Measurements from ENCODE around the gene FNDC10. TPM values are rescaled to one million over a fixed set of nuclear protein-coding genes. Genes with fewer than 3 reads are reported as not detected.

The FNDC10 gene
- polyA plus RNA-seq, 1 experiment: 4.4 TPM

DNA sequence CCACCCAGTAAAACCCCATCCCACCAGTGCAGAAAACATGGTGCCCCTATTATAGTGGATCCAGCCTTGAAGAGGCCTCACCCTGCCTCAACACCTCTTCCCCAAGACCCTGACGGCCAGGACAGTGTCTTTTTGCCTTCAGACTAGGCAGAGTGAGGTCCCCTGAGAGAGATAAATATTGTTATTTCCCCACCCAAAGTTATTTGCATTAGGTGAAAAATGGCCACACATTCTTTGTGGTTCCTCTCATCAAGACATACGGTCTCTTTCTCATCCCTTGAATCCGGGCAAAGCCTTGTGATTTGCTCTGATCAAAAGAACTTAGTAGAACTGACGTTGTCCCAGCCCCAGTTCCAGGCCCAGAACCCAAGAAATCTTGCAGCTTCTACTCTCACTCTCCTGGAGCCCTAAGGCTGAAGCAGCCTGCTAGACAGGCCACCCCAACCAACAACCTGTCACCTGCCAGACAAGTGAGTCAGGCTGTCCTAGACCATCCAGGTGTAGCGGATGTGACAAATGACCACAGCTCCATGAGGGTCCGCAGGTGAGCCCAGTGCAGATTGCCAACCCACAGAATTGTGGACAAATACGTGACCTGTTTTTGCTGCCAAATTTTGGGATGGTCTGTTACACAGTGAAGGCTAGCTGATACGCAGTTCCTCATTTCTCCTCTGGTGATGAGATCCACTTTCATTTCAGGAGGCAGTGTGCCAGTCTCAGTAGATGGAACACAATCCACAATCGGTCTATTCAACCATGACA is 17.2 kb downstream of the FNDC10 start:
- ChIA-PET POLR2A (no interaction called here), CTCF (interaction anchor here (0.7 kb wide), 1 partner anchor 14 kb away, joined by 3 read pairs; no protein-coding TSS in a partner anchor)
- peaks cover 3% of the 10 kb centered on the region; the same call in 1 of the 2 replicates for H3K27me3 ChIP-seq (ENCODE audit: control insufficient read depth, insufficient read depth, low read length)
- no peak for DNase-seq (ENCODE audit: low read depth)
- H3K36me3 ChIP-seq (ENCODE audit: control insufficient read depth, insufficient read depth, low read length): no peaks in the 10 kb centered on the region
- no peak overlapping the region for H3K4me3 ChIP-seq (ENCODE audit: low read depth, low read length)
- TF ChIP-seq, protein P1, sequence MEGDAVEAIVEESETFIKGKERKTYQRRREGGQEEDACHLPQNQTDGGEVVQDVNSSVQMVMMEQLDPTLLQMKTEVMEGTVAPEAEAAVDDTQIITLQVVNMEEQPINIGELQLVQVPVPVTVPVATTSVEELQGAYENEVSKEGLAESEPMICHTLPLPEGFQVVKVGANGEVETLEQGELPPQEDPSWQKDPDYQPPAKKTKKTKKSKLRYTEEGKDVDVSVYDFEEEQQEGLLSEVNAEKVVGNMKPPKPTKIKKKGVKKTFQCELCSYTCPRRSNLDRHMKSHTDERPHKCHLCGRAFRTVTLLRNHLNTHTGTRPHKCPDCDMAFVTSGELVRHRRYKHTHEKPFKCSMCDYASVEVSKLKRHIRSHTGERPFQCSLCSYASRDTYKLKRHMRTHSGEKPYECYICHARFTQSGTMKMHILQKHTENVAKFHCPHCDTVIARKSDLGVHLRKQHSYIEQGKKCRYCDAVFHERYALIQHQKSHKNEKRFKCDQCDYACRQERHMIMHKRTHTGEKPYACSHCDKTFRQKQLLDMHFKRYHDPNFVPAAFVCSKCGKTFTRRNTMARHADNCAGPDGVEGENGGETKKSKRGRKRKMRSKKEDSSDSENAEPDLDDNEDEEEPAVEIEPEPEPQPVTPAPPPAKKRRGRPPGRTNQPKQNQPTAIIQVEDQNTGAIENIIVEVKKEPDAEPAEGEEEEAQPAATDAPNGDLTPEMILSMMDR (IDR thresholded peaks at IDR 0.05; ENCODE audit: insufficient read depth, low read depth, low read length): no peak

DNA sequence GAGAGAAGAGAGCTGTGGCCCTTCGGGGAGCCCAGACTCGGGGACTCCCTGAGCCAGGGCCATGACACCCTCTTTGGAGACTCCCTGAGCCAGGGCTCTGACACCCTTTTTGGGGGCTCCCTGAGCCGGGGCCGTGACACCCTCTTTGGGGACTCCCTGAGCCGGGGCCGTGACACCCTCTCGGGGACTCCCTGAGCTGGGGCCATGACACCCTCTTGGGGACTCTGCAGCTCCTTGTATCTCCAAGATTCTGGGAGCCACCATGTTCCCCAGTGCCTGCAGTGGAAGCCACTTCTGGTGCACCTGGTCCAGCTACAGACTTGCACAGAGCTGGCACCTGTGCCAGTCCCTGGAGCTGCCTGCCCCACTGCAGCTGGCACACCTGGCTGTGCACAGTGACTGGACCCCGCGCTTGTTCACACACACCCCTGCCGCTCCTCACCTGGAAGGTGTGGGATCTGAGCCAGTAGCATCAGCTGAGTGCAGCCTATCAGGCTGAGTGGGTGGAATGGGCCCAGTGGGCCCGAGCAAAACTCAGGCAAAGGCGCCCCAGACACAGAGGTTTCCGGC is 21.5 kb downstream of the FNDC10 start:
- no peak overlapping the region for H3K4me3 ChIP-seq (ENCODE audit: low read depth, low read length)
- ChIA-PET POLR2A (no interaction called here), CTCF (interaction anchor here (0.7 kb wide), 1 partner anchor 9 kb away, joined by 3 read pairs; no protein-coding TSS in a partner anchor)
- DNase-seq (ENCODE audit: low read depth): no peak
- H3K27me3 ChIP-seq (ENCODE audit: control insufficient read depth, insufficient read depth, low read length): peaks cover 3% of the 10 kb centered on the region; the same call in 1 of the 2 replicates
- no peaks in the 10 kb centered on the region for H3K36me3 ChIP-seq (ENCODE audit: control insufficient read depth, insufficient read depth, low read length)
- TF ChIP-seq, protein P1 (IDR thresholded peaks at IDR 0.05; ENCODE audit: insufficient read depth, low read depth, low read length): no peak

DNA sequence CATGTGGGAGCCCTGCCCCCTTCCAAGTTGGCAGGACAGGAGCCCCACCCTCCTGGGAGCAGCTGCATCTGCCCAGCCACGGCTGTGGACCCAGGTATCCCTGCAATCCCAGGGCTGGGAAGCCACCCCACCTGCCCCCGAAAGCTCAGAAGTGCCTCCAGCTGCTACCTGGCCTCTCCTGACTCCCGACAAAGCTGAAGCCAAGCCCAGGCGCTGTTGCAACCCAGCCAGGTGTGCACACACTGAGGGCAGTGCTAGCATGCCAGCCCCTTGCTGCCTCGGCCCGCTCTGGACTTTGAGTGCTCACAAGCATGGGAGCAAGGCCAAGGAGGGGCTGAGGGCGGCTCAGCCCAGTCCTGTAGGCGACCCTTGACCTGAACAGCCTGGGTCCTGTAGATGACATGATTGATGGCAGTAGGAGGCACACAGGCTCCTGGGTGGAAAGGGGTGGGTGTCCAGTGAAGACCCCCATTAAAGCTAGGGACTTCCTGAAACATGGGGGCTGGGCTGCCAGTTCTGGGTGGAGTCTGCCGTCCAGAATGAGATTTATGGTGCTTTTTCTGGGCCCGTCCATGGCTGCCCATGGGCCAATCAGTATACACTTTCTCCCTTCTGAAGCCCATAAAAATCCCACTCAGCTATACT is 22.4 kb downstream of the FNDC10 start:
- ChIA-PET POLR2A (no interaction called here), CTCF (no interaction called here)
- no peak for DNase-seq (ENCODE audit: low read depth)
- Histone ChIP-seq H3K4me3 (ENCODE audit: low read depth, low read length) (no peak overlapping the region), H3K36me3 (ENCODE audit: control insufficient read depth, insufficient read depth, low read length) (no peaks in the 10 kb centered on the region), H3K27me3 (ENCODE audit: control insufficient read depth, insufficient read depth, low read length) (peaks cover 3% of the 10 kb centered on the region; the same call in 1 of the 2 replicates)
- TF ChIP-seq, protein P1 (IDR thresholded peaks at IDR 0.05; ENCODE audit: insufficient read depth, low read depth, low read length): no peak

DNA sequence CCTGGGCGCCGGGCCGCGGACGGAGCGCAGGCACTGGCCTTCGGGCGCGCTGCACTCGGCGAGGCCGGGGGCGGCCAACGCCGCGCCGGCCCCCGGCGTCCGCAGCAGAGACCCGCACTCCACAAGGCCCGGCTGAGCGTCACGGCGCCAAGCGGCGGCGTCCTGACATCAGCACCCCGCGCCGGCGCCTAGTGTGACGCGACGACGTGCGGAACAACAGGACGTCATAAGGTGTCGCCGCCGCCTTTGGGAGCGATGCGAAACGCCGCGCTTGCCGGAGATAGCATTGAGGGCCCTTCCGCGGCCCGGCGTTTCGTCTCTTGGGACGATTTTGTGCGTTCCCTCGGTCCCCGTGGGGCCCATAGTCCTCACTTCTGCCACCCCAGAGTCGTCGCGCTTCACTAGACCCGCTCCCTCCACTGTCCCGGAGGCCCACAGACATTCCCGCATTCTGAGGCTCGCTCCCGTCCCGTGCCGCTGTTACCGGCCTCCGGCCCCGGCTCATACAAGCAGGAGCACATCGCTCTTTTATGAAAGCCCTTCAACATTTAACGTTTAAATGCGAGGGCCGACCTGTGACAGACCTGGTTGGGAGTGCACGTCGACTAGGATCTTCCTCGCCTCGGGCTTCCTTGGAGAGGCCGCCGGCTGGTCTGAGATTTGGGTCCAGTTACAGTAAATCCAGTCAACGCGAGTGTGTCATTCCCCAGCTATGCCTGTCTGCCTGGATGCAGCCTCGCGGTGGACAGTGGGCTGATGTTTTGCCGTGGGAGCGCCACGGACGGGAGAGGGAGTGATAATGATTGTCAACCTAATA is 25.0 kb downstream of the FNDC10 start, which contains the start of gene SSU72:
TSS of gene SSU72 (minus strand) at position 143 of the 817 bp plus-strand sequence. CDS start 306 bp downstream, outside the sequence.
- TF ChIP-seq, protein P1 (IDR thresholded peaks at IDR 0.05; ENCODE audit: insufficient read depth, low read depth, low read length): no peak
- ChIA-PET POLR2A (no interaction called here), CTCF (interaction anchor here (1.5 kb wide), 1 partner anchor 22 kb away, joined by 3 read pairs; no protein-coding TSS in a partner anchor)
- Histone ChIP-seq H3K27me3 (ENCODE audit: control insufficient read depth, insufficient read depth, low read length) (peaks cover 1% of the 10 kb centered on the region; the same call in 1 of the 2 replicates), H3K4me3 (ENCODE audit: low read depth, low read length) (peak within 1 kb of the TSS; percentile 100), H3K36me3 (ENCODE audit: control insufficient read depth, insufficient read depth, low read length) (no peaks in the 10 kb centered on the region)
- DNase-seq (ENCODE audit: low read depth): peak; percentile 31
